Erythroblast (primary cell): ENCODE results near the gene NGFR.

Experiments
- DNase-seq, 2 experiments: peaks; one replicate each; lab custom pipeline; 2025; lab: John Stamatoyannopoulos, UW
- GATA1 ChIP-seq: IDR thresholded peaks from 2 replicates; pipeline ENCODE4 v1.6.1; 2011; ENCODE audit warnings: low read depth, mild to moderate bottlenecking, control low read depth, low read length, moderate library complexity
- POLR2A ChIP-seq: IDR thresholded peaks from 2 replicates; pipeline ENCODE4 v1.6.1; 2011; ENCODE audit warnings: mild to moderate bottlenecking, low read length

NGFR gene

GRCh38 chr17:49510059-49510719 is 15.1 kb downstream of the NGFR start:
- no peak for TF ChIP-seq GATA1
- no peak for TF ChIP-seq POLR2A
- DNase-seq = no peak

GRCh38 chr17:49510720-49511110 is 15.6 kb downstream of the NGFR start:
- no peak for DNase-seq
- TF ChIP-seq POLR2A (no peak), GATA1 (no peak)

- no peak for DNase-seq
- no peak for TF ChIP-seq POLR2A
- TF ChIP-seq GATA1 = no peak
These were observed 16.7 kb downstream of the NGFR start for GRCh38 chr17:49511810-49512209.

- DNase-seq = no peak
- TF ChIP-seq GATA1 = no peak
- no peak for TF ChIP-seq POLR2A
These were observed 17.4 kb downstream of the NGFR start for GRCh38 chr17:49512296-49513043.

- DNase-seq = no peak
- TF ChIP-seq GATA1 (no peak), POLR2A (no peak)
These were observed 17.9 kb downstream of the NGFR start for GRCh38 chr17:49513044-49513395.

GRCh38 chr17:49513641-49514040 is 18.5 kb downstream of the NGFR start:
- no peak for TF ChIP-seq GATA1
- no peak for TF ChIP-seq POLR2A
- DNase-seq = no peak

GRCh38 chr17:49514071-49514721 is 19.1 kb downstream of the NGFR start:
- no peak for DNase-seq
- TF ChIP-seq GATA1 (no peak), POLR2A (no peak)

- no peak for DNase-seq
- TF ChIP-seq POLR2A (no peak), GATA1 (no peak)
These were observed 20.2 kb downstream of the NGFR start for GRCh38 chr17:49515196-49515770.

- no peak for TF ChIP-seq POLR2A
- TF ChIP-seq GATA1 = no peak
- no peak for DNase-seq
These were observed 21.1 kb downstream of the NGFR start for GRCh38 chr17:49516180-49516579.

- TF ChIP-seq POLR2A (no peak), GATA1 (no peak)
- no peak for DNase-seq
These were observed 23.4 kb downstream of the NGFR start for GRCh38 chr17:49518346-49519078.

- no peak for TF ChIP-seq GATA1
- TF ChIP-seq POLR2A = no peak
- no peak for DNase-seq
These were observed 24.7 kb downstream of the NGFR start for GRCh38 chr17:49519781-49520180.

- no peak for DNase-seq
- TF ChIP-seq POLR2A (no peak), GATA1 (no peak)
These were observed 25.4 kb downstream of the NGFR start for GRCh38 chr17:49520386-49521087.

- TF ChIP-seq POLR2A = no peak
- no peak for TF ChIP-seq GATA1
- no peak for DNase-seq
These were observed 26.0 kb downstream of the NGFR start for GRCh38 chr17:49521088-49521450.
